Measurements from ENCODE around the gene HSPB6.

DNA sequence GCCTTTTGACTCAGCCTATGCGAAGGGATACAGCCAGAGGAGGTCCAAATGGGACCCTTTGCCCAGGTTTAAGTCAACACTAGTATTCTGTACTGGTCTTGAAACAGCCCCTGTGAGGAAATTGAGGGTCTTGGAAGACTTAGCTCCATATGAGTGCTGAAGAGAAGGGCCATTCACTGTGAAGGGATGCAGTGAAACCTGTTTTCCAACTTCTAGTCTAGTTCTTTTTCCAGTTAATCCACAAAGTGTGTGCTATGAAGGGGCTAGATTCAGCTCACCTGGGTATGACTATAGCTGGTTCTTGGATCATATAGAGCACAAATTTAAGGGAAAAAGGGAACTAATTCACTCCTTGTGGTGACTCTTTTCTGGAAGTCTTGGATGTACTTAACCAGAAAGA lies 48.4 kb downstream of the HSPB6 start:
- no peak for TF ChIP-seq EZH2 (IDR thresholded peaks at IDR 0.05; ENCODE audit: low read length)
- TF ChIP-seq, protein P1, sequence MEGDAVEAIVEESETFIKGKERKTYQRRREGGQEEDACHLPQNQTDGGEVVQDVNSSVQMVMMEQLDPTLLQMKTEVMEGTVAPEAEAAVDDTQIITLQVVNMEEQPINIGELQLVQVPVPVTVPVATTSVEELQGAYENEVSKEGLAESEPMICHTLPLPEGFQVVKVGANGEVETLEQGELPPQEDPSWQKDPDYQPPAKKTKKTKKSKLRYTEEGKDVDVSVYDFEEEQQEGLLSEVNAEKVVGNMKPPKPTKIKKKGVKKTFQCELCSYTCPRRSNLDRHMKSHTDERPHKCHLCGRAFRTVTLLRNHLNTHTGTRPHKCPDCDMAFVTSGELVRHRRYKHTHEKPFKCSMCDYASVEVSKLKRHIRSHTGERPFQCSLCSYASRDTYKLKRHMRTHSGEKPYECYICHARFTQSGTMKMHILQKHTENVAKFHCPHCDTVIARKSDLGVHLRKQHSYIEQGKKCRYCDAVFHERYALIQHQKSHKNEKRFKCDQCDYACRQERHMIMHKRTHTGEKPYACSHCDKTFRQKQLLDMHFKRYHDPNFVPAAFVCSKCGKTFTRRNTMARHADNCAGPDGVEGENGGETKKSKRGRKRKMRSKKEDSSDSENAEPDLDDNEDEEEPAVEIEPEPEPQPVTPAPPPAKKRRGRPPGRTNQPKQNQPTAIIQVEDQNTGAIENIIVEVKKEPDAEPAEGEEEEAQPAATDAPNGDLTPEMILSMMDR (optimal IDR thresholded peaks at IDR 0.05 in 1 of 3, IDR thresholded peaks at IDR 0.05 in 1 of 3, conservative IDR thresholded peaks at IDR 0.05 in 1 of 3; ENCODE audit: extremely low read depth in 1 of 3, insufficient read depth in 2 of 3, low read length in 3 of 3) = no peak
